ENCODE results near the gene UBL5. TPM values are rescaled to one million over a fixed set of nuclear protein-coding genes. Genes with fewer than 3 reads are reported as not detected.
"Not testable (repeated sequence)": the region's sequence is repeated elsewhere in the genome, so short reads cannot be mapped to it uniquely, and the experiment has no call there.

Gene UBL5
- total RNA-seq, 1 donor from 2014 or later, result 335 TPM

DNA sequence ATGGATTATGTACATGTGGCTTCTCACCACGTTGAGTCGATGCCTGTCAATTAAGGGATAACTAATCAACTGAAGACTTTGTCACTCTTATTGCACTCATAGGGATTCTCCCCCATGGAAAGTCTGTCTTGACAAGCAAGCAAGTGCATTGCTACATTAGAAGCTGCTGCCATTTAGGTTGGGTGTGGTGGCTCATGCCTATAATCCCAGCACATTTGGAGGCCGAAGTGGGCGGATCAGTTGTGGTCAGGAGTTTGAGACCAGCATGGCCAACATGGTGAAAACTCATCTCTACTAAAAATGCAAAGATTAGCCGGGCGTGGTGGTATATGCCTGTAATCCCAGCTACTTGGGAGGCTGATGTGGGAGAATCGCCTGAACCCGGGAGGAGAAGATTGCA is 40.9 kb upstream of the UBL5 start:
- peak overlapping the region; percentile 65 for H3K4me3 Mint-ChIP-seq (ENCODE audit: low read depth)
- H3K4me1 Mint-ChIP-seq (ENCODE audit: low read depth), result peaks cover 27% of the 10 kb centered on the region
- no peaks in the 10 kb centered on the region for H3K27me3 Mint-ChIP-seq
- no peaks in the 10 kb centered on the region for H3K9me3 Mint-ChIP-seq (ENCODE audit: low read depth)
- no peaks in the 10 kb centered on the region for H3K36me3 Mint-ChIP-seq (ENCODE audit: insufficient read depth)
- DNase-seq (ENCODE audit: low spot score, unreplicated experiment), result no peak
- H3K27ac Mint-ChIP-seq, result no peak overlapping the region
- TF ChIP-seq, protein P1, sequence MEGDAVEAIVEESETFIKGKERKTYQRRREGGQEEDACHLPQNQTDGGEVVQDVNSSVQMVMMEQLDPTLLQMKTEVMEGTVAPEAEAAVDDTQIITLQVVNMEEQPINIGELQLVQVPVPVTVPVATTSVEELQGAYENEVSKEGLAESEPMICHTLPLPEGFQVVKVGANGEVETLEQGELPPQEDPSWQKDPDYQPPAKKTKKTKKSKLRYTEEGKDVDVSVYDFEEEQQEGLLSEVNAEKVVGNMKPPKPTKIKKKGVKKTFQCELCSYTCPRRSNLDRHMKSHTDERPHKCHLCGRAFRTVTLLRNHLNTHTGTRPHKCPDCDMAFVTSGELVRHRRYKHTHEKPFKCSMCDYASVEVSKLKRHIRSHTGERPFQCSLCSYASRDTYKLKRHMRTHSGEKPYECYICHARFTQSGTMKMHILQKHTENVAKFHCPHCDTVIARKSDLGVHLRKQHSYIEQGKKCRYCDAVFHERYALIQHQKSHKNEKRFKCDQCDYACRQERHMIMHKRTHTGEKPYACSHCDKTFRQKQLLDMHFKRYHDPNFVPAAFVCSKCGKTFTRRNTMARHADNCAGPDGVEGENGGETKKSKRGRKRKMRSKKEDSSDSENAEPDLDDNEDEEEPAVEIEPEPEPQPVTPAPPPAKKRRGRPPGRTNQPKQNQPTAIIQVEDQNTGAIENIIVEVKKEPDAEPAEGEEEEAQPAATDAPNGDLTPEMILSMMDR (IDR thresholded peaks at IDR 0.05; ENCODE audit: unreplicated experiment), result no peak

DNA sequence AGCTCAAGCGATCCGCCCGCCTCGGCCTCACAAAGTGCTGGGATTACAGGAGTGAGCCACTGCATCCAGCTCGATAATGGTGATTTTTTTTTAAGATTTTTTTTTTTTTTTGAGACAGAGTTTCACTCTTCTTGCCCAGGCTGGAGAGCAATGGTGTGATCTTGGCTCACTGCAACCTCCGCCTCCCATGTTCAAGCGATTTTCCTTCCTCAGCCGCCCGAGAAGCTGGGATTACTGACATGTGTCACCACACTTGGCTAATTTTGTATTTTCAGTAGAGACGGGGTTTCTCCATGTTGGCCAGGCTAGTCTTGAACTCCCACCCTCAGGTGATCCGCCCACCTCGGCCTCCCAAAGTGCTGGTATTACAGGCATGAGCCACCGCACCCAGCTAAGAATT is 39.1 kb upstream of the UBL5 start:
- H3K36me3 Mint-ChIP-seq (ENCODE audit: insufficient read depth); DNase-seq (ENCODE audit: low spot score, unreplicated experiment); H3K4me3 Mint-ChIP-seq (ENCODE audit: low read depth); H3K27me3 Mint-ChIP-seq; H3K9me3 Mint-ChIP-seq (ENCODE audit: low read depth): not testable (repeated sequence)
- Mint-ChIP-seq H3K4me1 (ENCODE audit: low read depth) (peaks cover 29% of the 10 kb centered on the region), H3K27ac (peak overlapping the region; percentile 41)

DNA sequence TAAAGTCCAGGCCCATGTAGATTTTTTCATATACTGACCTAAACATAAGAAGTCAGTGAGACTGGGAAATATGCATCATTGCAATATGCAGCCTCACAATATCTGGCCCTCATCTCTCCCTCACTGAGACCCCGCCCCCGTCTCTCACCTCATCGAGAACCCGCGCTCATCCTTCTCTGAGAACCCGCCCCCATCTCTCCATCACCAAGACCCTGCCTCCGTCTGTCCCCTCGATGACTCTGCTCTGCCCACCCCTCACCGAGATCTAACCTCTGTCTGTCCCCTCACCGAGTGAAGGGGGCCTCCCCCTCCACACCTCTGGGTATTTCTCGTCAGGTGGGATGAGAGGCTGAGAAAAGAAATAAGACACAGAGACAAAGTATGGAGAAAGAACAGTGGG is 38.7 kb upstream of the UBL5 start:
- Mint-ChIP-seq H3K36me3 (ENCODE audit: insufficient read depth) (no peaks in the 10 kb centered on the region), H3K27ac (peak overlapping the region; percentile 94), H3K4me3 (ENCODE audit: low read depth) (peak overlapping the region; percentile 48), H3K9me3 (ENCODE audit: low read depth) (no peaks in the 10 kb centered on the region), H3K4me1 (ENCODE audit: low read depth) (peaks cover 25% of the 10 kb centered on the region), H3K27me3 (no peaks in the 10 kb centered on the region)
- TF ChIP-seq, protein P1 (IDR thresholded peaks at IDR 0.05; ENCODE audit: unreplicated experiment), result no peak
- no peak for DNase-seq (ENCODE audit: low spot score, unreplicated experiment)

DNA sequence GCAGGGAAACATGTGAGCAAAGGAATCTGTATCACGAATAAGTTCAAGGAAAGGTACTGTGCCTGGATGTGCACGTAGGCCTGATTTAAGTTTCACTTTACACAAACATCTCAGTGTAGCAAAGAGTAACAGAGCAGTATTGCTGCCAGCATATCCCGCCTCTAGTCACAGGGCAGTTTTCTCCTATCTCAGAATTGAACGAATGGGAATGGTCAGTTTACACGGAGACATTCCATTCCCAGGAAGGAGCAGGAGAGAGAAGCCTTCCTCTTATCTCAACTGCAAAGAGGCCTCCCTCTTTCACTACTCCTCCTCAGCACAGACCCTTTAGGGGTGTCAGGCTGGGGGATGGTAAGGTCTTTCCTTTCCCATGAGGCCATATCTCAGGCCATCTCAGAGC is 38.1 kb upstream of the UBL5 start:
- not testable (repeated sequence) for DNase-seq (ENCODE audit: low spot score, unreplicated experiment); H3K36me3 Mint-ChIP-seq (ENCODE audit: insufficient read depth); H3K27me3 Mint-ChIP-seq; H3K9me3 Mint-ChIP-seq (ENCODE audit: low read depth)
- H3K27ac Mint-ChIP-seq, result peak overlapping the region; percentile 94
- peaks cover 21% of the 10 kb centered on the region for H3K4me1 Mint-ChIP-seq (ENCODE audit: low read depth)
- H3K4me3 Mint-ChIP-seq (ENCODE audit: low read depth), result peak overlapping the region; percentile 48

DNA sequence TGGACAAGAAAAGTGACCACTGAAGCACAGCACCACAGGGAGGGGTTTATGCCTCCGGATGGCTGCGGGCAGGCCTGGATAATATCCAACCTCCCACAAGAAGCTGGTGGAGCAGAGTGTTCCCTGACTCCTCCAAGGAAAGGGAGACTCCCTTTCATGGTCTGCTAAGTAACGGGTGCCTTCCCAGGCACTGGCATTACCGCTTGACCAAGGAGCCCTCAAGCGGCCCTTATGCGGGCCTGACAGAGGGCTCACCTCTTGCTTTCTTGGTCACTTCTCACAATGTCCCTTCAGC is 36.7 kb upstream of the UBL5 start:
- H3K4me1 Mint-ChIP-seq (ENCODE audit: low read depth), result peaks cover 21% of the 10 kb centered on the region
- not testable (repeated sequence) for DNase-seq (ENCODE audit: low spot score, unreplicated experiment); H3K9me3 Mint-ChIP-seq (ENCODE audit: low read depth); H3K27me3 Mint-ChIP-seq; H3K36me3 Mint-ChIP-seq (ENCODE audit: insufficient read depth); H3K4me3 Mint-ChIP-seq (ENCODE audit: low read depth)
- H3K27ac Mint-ChIP-seq, result peak overlapping the region; percentile 95

DNA sequence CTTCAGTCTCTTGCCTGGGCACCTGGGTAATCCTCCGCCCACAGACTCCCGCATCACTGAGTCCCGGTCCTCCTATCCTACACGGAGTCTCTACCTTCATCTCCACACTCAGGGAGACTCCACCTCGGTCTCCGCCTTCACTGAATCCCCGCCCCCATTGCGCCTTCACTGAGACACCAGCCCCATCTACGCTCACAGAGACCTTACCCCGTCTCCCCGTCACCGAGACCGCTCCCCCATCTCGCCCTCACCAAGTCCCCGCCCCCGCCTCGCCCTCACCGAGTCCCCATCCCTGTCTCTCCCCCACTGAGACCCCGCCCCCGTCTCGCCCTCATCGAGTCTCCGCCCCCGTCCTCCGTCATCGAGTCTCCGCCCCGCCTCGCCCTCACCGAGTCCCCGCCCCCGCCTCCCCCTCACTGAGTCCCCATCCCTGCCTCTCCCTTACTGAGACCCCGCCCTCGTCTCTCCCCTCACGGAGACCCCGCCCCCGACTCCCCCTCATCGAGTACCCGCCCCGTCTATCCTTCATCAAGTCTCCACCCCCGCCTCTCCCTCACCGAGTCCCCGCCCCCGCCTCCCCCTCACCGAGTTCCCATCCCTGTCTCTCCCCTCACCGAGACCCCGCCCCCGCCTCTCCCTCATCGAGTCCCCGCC is 36.0 kb upstream of the UBL5 start:
- H3K27ac Mint-ChIP-seq, result peak overlapping the region; percentile 95
- DNase-seq (ENCODE audit: low spot score, unreplicated experiment), result peak; percentile 80
- H3K9me3 Mint-ChIP-seq (ENCODE audit: low read depth), result no peaks in the 10 kb centered on the region
- H3K27me3 Mint-ChIP-seq, result no peaks in the 10 kb centered on the region
- TF ChIP-seq, protein P1 (IDR thresholded peaks at IDR 0.05; ENCODE audit: unreplicated experiment), result no peak
- H3K4me3 Mint-ChIP-seq (ENCODE audit: low read depth), result peak overlapping the region; percentile 76
- H3K36me3 Mint-ChIP-seq (ENCODE audit: insufficient read depth), result no peaks in the 10 kb centered on the region
- H3K4me1 Mint-ChIP-seq (ENCODE audit: low read depth), result peaks cover 22% of the 10 kb centered on the region
